Psoas muscle (tissue), 8 donors: ENCODE data around the gene CDT1. TPM values are rescaled to one million over a fixed set of nuclear protein-coding genes. Genes with fewer than 3 reads are reported as not detected.

ENCODE experiments used
- ATAC-seq, 4 donors: fragments of 200-7000 bp; cut with Tn5 transposase; one replicate each; pipeline ENCODE4 v1.9.1; 2020; ENCODE audit warnings: moderate library complexity in 3 of 4, mild to moderate bottlenecking in 2 of 4
- DNase-seq, 2 donors: peaks; one replicate each; pipeline ENCODE4 v3.0.0-alpha.2; 2020
- H3K27ac ChIP-seq: fragments of 200-600 bp; one replicate; pipeline ENCODE4 v1.8.0; 2022
- H3K27me3 ChIP-seq, 3 donors: fragments of 200-600 bp in 1 of 3; one replicate each; pipeline versions ENCODE4 v1.6.1 to v1.8.0; 2013 to 2022; ENCODE audit warnings: low read length in 2 of 3, mild to moderate bottlenecking in 2 of 3, moderate library complexity in 1 of 3; ENCODE audit not compliant: insufficient read depth in 3 of 3
- H3K36me3 ChIP-seq, 2 donors: fragments of 200-600 bp in 1 of 2; one replicate each; pipeline versions ENCODE4 v1.6.1 to v1.8.0; 2013 to 2022; ENCODE audit warnings: low read depth in 1 of 2, mild to moderate bottlenecking in 1 of 2, moderate library complexity in 1 of 2; ENCODE audit not compliant: insufficient read depth in 1 of 2
- H3K4me1 ChIP-seq: fragments of 200-600 bp; one replicate; pipeline ENCODE4 v1.8.0; 2022
- H3K4me3 ChIP-seq: fragments of 200-600 bp; one replicate; pipeline ENCODE4 v1.8.0; 2022; ENCODE audit warnings: mild to moderate bottlenecking
- H3K9me3 ChIP-seq: fragments of 200-600 bp; one replicate; pipeline ENCODE4 v1.8.0; 2022
- WGBS, 3 donors: extraction: QIAGEN DNeasy Blood & Tissue Kit; methylation state at CpG; one replicate each; pipeline versions ENCODE4 v1.1.6 to v1.1.7; 2013; 5-methylcytosine and 5-hydroxymethylcytosine counted together
- intact Hi-C, 2 donors: fragments of 100-400 bp; cut with DNase I; formaldehyde crosslinking; loops; one replicate each; pipeline versions ENCODE4 v1.11.0 to v1.14.2; 2022
- polyA plus RNA-seq, 3 donors: library from polyadenylated mRNA; stranded (reverse); fragments of 200-250 nt; gene quantifications; one replicate each; pipeline ENCODE4 v1.2.3, GENCODE V29; 2013
- total RNA-seq, 4 donors: library from RNA; stranded (reverse); fragmentation: NEBNext Ultra II Directional in 2 of 4; extraction: Animal tissue kit (Norgen Biotek cat#: 25700) in 2 of 4; gene quantifications; one replicate each; pipeline versions ENCODE4 v1.2.1 to v1.2.4, GENCODE V29; 2021 to 2023
- TF ChIP-seq, protein P1 (sequence below): fragments of 200-600 bp; IDR thresholded peaks from one replicate; pipeline ENCODE4 v1.8.0; 2022; ENCODE audit warnings: antibody characterized with exemption
- donor health status: healthy with polysubstance abuse.
- donor health status: DM: no; HTN: no; CAD: no; lungs with moderate emphysema.
- donor health status: Bipolar disorder and iron deficiency.
- donor health status: healthy.
- donor health status: DM: yes; HTN: yes; CAD: no.
- donor health status: DM: no; HTN: no; CAD: no.
- donor health status: DM: no; HTN: no; CAD: no.
- donor health status: DM: yes; HTN: yes; CAD: no.

Gene CDT1
- total and polyA plus RNA-seq, 7 donors: 0.03 to 0.59 (median 0.15) TPM; not detected in 1

- ATAC-seq: no peak
- TF ChIP-seq, protein P1, sequence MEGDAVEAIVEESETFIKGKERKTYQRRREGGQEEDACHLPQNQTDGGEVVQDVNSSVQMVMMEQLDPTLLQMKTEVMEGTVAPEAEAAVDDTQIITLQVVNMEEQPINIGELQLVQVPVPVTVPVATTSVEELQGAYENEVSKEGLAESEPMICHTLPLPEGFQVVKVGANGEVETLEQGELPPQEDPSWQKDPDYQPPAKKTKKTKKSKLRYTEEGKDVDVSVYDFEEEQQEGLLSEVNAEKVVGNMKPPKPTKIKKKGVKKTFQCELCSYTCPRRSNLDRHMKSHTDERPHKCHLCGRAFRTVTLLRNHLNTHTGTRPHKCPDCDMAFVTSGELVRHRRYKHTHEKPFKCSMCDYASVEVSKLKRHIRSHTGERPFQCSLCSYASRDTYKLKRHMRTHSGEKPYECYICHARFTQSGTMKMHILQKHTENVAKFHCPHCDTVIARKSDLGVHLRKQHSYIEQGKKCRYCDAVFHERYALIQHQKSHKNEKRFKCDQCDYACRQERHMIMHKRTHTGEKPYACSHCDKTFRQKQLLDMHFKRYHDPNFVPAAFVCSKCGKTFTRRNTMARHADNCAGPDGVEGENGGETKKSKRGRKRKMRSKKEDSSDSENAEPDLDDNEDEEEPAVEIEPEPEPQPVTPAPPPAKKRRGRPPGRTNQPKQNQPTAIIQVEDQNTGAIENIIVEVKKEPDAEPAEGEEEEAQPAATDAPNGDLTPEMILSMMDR: no peak
- WGBS, 3 donors: 33 to 47% (median 41%) methylated on average over 22 to 24 of the region's 24 CpGs
- peak in 1 of 2 donors; percentile 61 for DNase-seq
- Histone ChIP-seq H3K36me3 (no peaks in the 10 kb centered on the region), H3K9me3 (no peaks in the 10 kb centered on the region), H3K27me3 (peaks cover 0 to 55% (median 8%) of the 10 kb centered on the region in 3 donors), H3K4me3 (no peak overlapping the region), H3K4me1 (no peaks in the 10 kb centered on the region), H3K27ac (no peak overlapping the region)
- intact Hi-C loops: no loop called here
Observed at GRCh38 chr16:88790312-88791211, 13.0 kb upstream of the CDT1 start.

DNA sequence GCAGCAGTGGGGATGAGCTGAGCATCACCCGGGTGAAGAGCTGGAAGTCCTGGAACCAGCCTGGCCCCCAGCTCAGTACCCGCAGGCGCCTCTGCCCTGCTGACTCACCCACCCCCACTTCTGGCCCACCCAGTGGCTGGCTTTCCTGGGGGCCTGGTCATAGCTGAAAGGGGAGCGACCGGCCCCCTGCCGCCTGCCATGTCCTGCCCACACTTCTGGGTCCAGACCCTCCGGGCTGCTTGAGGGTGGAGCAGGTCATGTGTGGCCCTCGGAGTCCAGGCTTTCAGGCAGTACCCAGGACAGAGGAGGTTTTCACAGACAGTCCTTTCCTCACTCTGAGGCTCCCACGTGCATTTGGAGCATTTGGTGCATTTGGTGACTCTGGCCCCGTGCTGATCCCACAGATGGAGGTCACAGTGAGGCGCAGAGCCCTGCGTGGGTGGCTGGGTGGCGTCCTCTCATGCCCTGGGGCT lies 11.5 kb upstream of the CDT1 start:
- Histone ChIP-seq H3K4me1 (no peaks in the 10 kb centered on the region), H3K36me3 (no peaks in the 10 kb centered on the region), H3K27me3 (peaks cover 0 to 47% (median 9%) of the 10 kb centered on the region in 3 donors), H3K9me3 (no peaks in the 10 kb centered on the region), H3K4me3 (no peak overlapping the region), H3K27ac (no peak overlapping the region)
- intact Hi-C loops: no loop called here
- 63 to 65% (median 64%) methylated on average over 11 to 13 of the region's 13 CpGs for WGBS, 3 donors
- TF ChIP-seq, protein P1: no peak
- DNase-seq (peak in 1 of 2 donors; percentile 42), ATAC-seq (no peak)

- intact Hi-C loops: no loop called here
- Histone ChIP-seq H3K4me1 (no peaks in the 10 kb centered on the region), H3K9me3 (no peaks in the 10 kb centered on the region), H3K4me3 (no peak overlapping the region), H3K27ac (no peak overlapping the region), H3K27me3 (peaks cover 0 to 43% (median 9%) of the 10 kb centered on the region in 3 donors), H3K36me3 (no peaks in the 10 kb centered on the region)
- DNase-seq (peak in 1 of 2 donors; percentile 46), ATAC-seq (peak in 1 of 4 donors; percentile 22)
- TF ChIP-seq, protein P1: no peak
- WGBS, 3 donors: 56 to 73% (median 58%) methylated on average over 11 to 12 of the region's 12 CpGs
Observed at GRCh38 chr16:88792668-88793250, 10.8 kb upstream of the CDT1 start.

DNA sequence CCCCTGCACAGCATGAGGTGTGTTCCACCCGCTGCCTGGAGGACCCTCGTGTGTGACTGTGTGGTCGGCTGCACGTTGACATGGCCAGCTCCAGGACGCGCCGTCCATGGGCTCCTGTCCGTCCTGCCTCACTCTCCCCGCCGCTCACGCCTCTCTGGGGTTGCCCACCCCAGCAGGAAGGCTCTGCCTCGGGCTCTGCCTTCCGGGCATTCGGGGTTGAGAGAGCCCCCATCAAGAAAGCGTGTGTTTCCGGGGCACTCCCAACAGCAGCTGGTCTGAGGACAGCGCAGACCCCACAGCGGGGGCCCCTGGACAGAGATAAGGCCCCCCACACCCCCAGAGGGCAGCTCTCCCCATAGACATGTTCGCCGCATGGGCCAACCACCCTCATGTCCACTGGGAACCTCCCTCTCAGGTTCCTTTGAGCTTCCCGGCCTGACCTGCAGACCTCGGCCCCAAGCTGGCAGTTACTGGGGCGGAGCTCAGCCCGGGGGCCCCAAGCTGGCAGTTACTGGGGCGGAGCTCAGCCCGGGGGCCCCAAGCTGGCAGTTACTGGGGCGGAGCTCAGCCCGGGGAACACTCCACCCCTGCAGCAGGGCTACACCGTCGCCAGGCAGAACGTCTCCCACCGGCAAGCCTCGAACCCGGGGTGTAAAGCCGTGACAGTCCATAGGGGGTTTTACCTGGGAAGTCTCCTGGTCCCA lies 10.2 kb upstream of the CDT1 start:
- H3K4me3 ChIP-seq: no peak overlapping the region
- H3K27ac ChIP-seq: no peak overlapping the region
- DNase-seq (peak in 1 of 2 donors; percentile 44), ATAC-seq (no peak)
- intact Hi-C loops: no loop called here
- H3K27me3 ChIP-seq: peaks cover 0 to 43% (median 9%) of the 10 kb centered on the region in 3 donors
- WGBS, 3 donors: 50 to 57% (median 54%) methylated on average over 34 to 35 of the region's 35 CpGs
- TF ChIP-seq, protein P1: no peak
- H3K4me1 ChIP-seq: no peaks in the 10 kb centered on the region
- no peaks in the 10 kb centered on the region for H3K9me3 ChIP-seq
- H3K36me3 ChIP-seq: no peaks in the 10 kb centered on the region
